ENCODE data around the gene ARHGEF7. TPM values are rescaled to one million over a fixed set of nuclear protein-coding genes. Genes with fewer than 3 reads are reported as not detected.

ARHGEF7 gene
- total RNA-seq, 1 donor from 2014 or later, result 270 TPM

DNA sequence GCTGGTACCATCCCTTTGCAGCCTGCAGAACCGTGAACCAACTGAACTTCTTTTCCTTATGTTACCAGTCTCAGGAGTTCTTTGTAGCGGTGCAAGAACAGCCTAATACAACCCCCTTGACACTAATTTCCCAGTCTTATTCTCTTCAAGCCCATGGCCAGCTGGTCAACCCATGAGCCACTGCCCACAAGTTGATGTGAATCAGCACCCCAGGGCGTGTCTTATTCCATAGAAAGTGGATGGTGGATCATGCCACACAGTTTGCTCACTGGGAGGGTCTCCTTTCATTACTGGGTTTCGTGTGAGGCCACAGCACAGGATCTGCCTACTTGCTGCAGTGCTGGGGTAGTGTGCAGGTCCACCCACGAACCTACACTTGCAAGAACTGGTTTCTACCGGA, 232.3 kb downstream of the ARHGEF7 start:
- H3K36me3 Mint-ChIP-seq (ENCODE audit: low read depth, unreplicated experiment), result peaks cover 11% of the 10 kb centered on the region
- no peak overlapping the region for H3K27ac Mint-ChIP-seq (ENCODE audit: unreplicated experiment)
- H3K9me3 Mint-ChIP-seq (ENCODE audit: unreplicated experiment), result no peaks in the 10 kb centered on the region
- H3K4me1 Mint-ChIP-seq (ENCODE audit: unreplicated experiment), result no peaks in the 10 kb centered on the region
- no peak for DNase-seq (ENCODE audit: low spot score)
- H3K27me3 Mint-ChIP-seq (ENCODE audit: unreplicated experiment), result peaks cover 2% of the 10 kb centered on the region
- H3K4me3 Mint-ChIP-seq (ENCODE audit: unreplicated experiment), result no peak overlapping the region
- TF ChIP-seq CTCF (IDR thresholded peaks at IDR 0.05; ENCODE audit: unreplicated experiment), result no peak

DNA sequence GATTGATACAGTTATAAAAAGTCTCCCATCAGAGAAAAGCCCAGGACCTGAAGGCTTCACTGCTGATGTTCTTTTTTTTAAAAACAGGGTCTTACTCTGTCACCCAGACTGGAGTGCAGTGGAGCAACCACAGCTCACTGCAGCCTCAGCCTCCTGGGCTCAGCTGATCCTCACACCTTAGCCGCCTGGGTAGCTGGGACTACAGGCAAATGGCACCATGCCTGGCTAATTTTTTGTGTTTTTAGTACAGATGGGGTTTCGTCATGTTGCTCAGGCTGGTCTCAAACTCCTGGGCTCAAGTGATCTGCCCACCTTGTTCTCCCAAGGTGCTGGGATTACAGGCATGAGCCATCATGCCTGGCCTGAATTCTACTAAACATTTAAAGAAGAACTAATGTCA, 238.4 kb downstream of the ARHGEF7 start:
- H3K36me3 Mint-ChIP-seq (ENCODE audit: low read depth, unreplicated experiment), result peaks cover 4% of the 10 kb centered on the region
- H3K4me3 Mint-ChIP-seq (ENCODE audit: unreplicated experiment), result no peak overlapping the region
- no peaks in the 10 kb centered on the region for H3K4me1 Mint-ChIP-seq (ENCODE audit: unreplicated experiment)
- H3K27me3 Mint-ChIP-seq (ENCODE audit: unreplicated experiment), result no peaks in the 10 kb centered on the region
- TF ChIP-seq CTCF (IDR thresholded peaks at IDR 0.05; ENCODE audit: unreplicated experiment), result no peak
- no peaks in the 10 kb centered on the region for H3K9me3 Mint-ChIP-seq (ENCODE audit: unreplicated experiment)
- no peak overlapping the region for H3K27ac Mint-ChIP-seq (ENCODE audit: unreplicated experiment)
- DNase-seq (ENCODE audit: low spot score), result no peak

DNA sequence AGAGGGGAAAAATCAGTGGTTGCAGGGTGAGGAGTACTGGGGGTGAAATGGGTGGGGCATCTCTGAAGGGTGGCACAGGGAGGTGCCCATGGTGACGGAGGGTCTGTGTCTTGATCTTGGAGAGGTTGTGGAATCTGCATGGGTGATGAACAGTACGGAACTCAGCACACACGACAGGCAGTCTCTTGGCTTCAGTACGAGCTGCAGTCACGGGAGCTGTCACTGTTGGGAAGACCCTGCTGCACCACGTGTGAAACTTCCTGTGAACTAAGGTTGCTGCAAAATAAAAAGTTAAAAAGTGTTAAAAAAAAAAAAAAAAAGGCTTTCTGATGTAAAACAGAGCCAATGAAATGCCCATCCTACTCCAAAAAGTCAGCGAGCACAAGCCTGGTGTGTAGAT, 239.7 kb downstream of the ARHGEF7 start:
- no peak for TF ChIP-seq CTCF (IDR thresholded peaks at IDR 0.05; ENCODE audit: unreplicated experiment)
- Mint-ChIP-seq H3K27me3 (ENCODE audit: unreplicated experiment) (no peaks in the 10 kb centered on the region), H3K9me3 (ENCODE audit: unreplicated experiment) (no peaks in the 10 kb centered on the region), H3K36me3 (ENCODE audit: low read depth, unreplicated experiment) (no peaks in the 10 kb centered on the region), H3K27ac (ENCODE audit: unreplicated experiment) (no peak overlapping the region), H3K4me3 (ENCODE audit: unreplicated experiment) (no peak overlapping the region), H3K4me1 (ENCODE audit: unreplicated experiment) (no peaks in the 10 kb centered on the region)
- no peak for DNase-seq (ENCODE audit: low spot score)

Other genes with a start within 250 kb of the ARHGEF7 start
- gene ANKRD10, start 200.2 kb upstream of the ARHGEF7 start, total RNA-seq (ENCODE audit: unreplicated experiment), result 160 TPM
- 0.54 TPM for gene TEX29, start 205.3 kb downstream of the ARHGEF7 start, total RNA-seq (ENCODE audit: unreplicated experiment)

All from endothelial cell (in vitro differentiated cells).